H1 (cell line): Measurements from ENCODE around the gene TARBP2. TPM values are rescaled to one million over a fixed set of nuclear protein-coding genes. Genes with fewer than 3 reads are reported as not detected.

Experiments
- BACH1 ChIP-seq: IDR thresholded peaks from 2 replicates; pipeline ENCODE4 v1.6.1; 2012; ENCODE audit warnings: low read length, improper control_type of control experiment
- BCL11A ChIP-seq, 2 experiments: IDR thresholded peaks; one replicate each; pipeline ENCODE4 v1.6.1; 2011; ENCODE audit warnings: low read depth in 2 of 2, low read length in 2 of 2, mild to moderate bottlenecking in 2 of 2
- GTF2F1 ChIP-seq: IDR thresholded peaks from 2 replicates; pipeline ENCODE4 v1.6.1; 2012; ENCODE audit warnings: low read depth, low read length, improper control_type of control experiment, borderline replicate concordance
- JUN ChIP-seq: IDR thresholded peaks from 2 replicates; pipeline ENCODE4 v1.6.1; 2011; ENCODE audit warnings: low read depth, mild to moderate bottlenecking, improper control_type of control experiment, low read length
- KDM4A ChIP-seq: IDR thresholded peaks from one replicate; pipeline ENCODE4 v1.7.1; 2012; ENCODE audit warnings: low read depth, mild to moderate bottlenecking, moderate library complexity, low read length, inconsistent platforms; ENCODE audit not compliant: severe bottlenecking
- POLR2AphosphoS5 ChIP-seq: IDR thresholded peaks from 2 replicates; pipeline ENCODE4 v1.6.1; 2011; ENCODE audit warnings: low read depth, low read length
- SAP30 ChIP-seq: fragments of 300-600 bp; sonication (generic); IDR thresholded peaks from 2 replicates; pipeline ENCODE4 v1.7.1; 2012; ENCODE audit warnings: low read length, moderate library complexity, mild to moderate bottlenecking, inconsistent platforms; ENCODE audit not compliant: insufficient read depth, insufficient replicate concordance
- SIX5 ChIP-seq: IDR thresholded peaks from 2 replicates; pipeline ENCODE4 v1.6.1; 2011; ENCODE audit warnings: mild to moderate bottlenecking, low read depth, low read length
- SRF ChIP-seq: IDR thresholded peaks from 2 replicates; pipeline ENCODE4 v1.6.1; 2011; ENCODE audit warnings: mild to moderate bottlenecking, low read depth, low read length, moderate library complexity
- SUZ12 ChIP-seq: fragments of 200-600 bp; sonication (generic); IDR thresholded peaks from 2 replicates; pipeline ENCODE4 v1.6.1; 2012; ENCODE audit warnings: mild to moderate bottlenecking, inconsistent platforms, low read length, moderate library complexity, mixed read lengths
- polyA plus RNA-seq, 7 experiments: library from polyadenylated mRNA; depleted of rRNA in 3 of 7; stranded (reverse) in 5 of 7; unstranded in 2 of 7; fragments of >200 nt in 5 of 7; fragments of 200-250 nt in 2 of 7; gene quantifications; 1 replicate in 5 of 7; 2 replicates in 1 of 7; 4 replicates in 1 of 7; pipeline versions ENCODE4 v1.2.1 to v1.2.3, GENCODE V29; 2011 to 2013; ENCODE audit warnings: missing spikeins in 2 of 7, mixed read lengths in 2 of 7
- total RNA-seq: library from RNA; stranded (reverse); fragmentation: NEBNext Ultra II Directional; extraction: Animal tissue kit (Norgen Biotek cat#: 25700); gene quantifications from 2 replicates; pipeline ENCODE4 v1.2.1, GENCODE V29; 2021
- TF ChIP-seq, protein P1 (sequence below): fragments of 300-600 bp; sonication (generic); IDR thresholded peaks from 2 replicates; pipeline ENCODE4 v1.7.1; 2012; ENCODE audit warnings: low read length, moderate library complexity, mild to moderate bottlenecking, inconsistent platforms; ENCODE audit not compliant: insufficient replicate concordance

TARBP2 gene
- total and polyA plus RNA-seq, 2 of the 8 experiments (the other 6 are each of a cell fraction or from before 2014, with no cell fraction given): 69.9 to 122 TPM

DNA sequence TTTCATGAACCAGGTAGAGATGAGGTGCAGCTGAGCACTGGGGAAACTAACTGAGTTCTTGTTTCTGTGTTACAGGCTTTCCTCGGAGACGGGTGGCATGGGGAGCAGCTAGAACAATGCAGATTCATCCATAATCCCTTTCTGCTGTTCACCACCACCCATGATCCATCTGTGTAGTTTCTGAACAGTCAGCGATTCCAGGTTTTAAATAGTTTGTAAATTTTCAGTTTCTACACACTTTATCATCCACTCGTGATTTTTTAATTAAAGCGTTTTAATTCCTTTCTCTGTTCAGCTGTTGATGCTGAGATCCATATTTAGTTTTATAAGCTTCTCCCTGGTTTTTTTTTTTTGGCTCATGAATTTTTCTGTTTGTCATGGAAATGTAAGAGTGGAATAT, 21.8 kb upstream of the TARBP2 start (continued):
- TF ChIP-seq, protein P1, sequence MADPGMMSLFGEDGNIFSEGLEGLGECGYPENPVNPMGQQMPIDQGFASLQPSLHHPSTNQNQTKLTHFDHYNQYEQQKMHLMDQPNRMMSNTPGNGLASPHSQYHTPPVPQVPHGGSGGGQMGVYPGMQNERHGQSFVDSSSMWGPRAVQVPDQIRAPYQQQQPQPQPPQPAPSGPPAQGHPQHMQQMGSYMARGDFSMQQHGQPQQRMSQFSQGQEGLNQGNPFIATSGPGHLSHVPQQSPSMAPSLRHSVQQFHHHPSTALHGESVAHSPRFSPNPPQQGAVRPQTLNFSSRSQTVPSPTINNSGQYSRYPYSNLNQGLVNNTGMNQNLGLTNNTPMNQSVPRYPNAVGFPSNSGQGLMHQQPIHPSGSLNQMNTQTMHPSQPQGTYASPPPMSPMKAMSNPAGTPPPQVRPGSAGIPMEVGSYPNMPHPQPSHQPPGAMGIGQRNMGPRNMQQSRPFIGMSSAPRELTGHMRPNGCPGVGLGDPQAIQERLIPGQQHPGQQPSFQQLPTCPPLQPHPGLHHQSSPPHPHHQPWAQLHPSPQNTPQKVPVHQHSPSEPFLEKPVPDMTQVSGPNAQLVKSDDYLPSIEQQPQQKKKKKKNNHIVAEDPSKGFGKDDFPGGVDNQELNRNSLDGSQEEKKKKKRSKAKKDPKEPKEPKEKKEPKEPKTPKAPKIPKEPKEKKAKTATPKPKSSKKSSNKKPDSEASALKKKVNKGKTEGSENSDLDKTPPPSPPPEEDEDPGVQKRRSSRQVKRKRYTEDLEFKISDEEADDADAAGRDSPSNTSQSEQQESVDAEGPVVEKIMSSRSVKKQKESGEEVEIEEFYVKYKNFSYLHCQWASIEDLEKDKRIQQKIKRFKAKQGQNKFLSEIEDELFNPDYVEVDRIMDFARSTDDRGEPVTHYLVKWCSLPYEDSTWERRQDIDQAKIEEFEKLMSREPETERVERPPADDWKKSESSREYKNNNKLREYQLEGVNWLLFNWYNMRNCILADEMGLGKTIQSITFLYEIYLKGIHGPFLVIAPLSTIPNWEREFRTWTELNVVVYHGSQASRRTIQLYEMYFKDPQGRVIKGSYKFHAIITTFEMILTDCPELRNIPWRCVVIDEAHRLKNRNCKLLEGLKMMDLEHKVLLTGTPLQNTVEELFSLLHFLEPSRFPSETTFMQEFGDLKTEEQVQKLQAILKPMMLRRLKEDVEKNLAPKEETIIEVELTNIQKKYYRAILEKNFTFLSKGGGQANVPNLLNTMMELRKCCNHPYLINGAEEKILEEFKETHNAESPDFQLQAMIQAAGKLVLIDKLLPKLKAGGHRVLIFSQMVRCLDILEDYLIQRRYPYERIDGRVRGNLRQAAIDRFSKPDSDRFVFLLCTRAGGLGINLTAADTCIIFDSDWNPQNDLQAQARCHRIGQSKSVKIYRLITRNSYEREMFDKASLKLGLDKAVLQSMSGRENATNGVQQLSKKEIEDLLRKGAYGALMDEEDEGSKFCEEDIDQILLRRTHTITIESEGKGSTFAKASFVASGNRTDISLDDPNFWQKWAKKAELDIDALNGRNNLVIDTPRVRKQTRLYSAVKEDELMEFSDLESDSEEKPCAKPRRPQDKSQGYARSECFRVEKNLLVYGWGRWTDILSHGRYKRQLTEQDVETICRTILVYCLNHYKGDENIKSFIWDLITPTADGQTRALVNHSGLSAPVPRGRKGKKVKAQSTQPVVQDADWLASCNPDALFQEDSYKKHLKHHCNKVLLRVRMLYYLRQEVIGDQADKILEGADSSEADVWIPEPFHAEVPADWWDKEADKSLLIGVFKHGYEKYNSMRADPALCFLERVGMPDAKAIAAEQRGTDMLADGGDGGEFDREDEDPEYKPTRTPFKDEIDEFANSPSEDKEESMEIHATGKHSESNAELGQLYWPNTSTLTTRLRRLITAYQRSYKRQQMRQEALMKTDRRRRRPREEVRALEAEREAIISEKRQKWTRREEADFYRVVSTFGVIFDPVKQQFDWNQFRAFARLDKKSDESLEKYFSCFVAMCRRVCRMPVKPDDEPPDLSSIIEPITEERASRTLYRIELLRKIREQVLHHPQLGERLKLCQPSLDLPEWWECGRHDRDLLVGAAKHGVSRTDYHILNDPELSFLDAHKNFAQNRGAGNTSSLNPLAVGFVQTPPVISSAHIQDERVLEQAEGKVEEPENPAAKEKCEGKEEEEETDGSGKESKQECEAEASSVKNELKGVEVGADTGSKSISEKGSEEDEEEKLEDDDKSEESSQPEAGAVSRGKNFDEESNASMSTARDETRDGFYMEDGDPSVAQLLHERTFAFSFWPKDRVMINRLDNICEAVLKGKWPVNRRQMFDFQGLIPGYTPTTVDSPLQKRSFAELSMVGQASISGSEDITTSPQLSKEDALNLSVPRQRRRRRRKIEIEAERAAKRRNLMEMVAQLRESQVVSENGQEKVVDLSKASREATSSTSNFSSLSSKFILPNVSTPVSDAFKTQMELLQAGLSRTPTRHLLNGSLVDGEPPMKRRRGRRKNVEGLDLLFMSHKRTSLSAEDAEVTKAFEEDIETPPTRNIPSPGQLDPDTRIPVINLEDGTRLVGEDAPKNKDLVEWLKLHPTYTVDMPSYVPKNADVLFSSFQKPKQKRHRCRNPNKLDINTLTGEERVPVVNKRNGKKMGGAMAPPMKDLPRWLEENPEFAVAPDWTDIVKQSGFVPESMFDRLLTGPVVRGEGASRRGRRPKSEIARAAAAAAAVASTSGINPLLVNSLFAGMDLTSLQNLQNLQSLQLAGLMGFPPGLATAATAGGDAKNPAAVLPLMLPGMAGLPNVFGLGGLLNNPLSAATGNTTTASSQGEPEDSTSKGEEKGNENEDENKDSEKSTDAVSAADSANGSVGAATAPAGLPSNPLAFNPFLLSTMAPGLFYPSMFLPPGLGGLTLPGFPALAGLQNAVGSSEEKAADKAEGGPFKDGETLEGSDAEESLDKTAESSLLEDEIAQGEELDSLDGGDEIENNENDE: no peak
- TF ChIP-seq JUN (no peak), SUZ12 (no peak), GTF2F1 (no peak), BCL11A (IDR thresholded peaks at IDR 0.05; ENCODE audit: low read depth in 2 of 2, low read length in 2 of 2) (no peak), SAP30 (no peak), POLR2AphosphoS5 (no peak), KDM4A (no peak), BACH1 (no peak), SIX5 (no peak), SRF (no peak)
